IPS-NIHi7 (cell line): Measurements from ENCODE around the gene UNC119.

Experiments used
- DNase-seq: peaks from one replicate; pipeline ENCODE4 v3.0.0; 2012; ENCODE audit warnings: mixed read lengths; ENCODE audit errors: extremely low spot score

UNC119 gene

GRCh38 chr17:28544402-28545140 is 7.9 kb downstream of the UNC119 start:
- DNase-seq, result no peak

GRCh38 chr17:28541439-28541838 is 11.0 kb downstream of the UNC119 start:
- DNase-seq, result no peak

- no peak for DNase-seq
These were observed 12.2 kb downstream of the UNC119 start for GRCh38 chr17:28540231-28540630.

GRCh38 chr17:28538296-28538895 is 14.0 kb downstream of the UNC119 start:
- no peak for DNase-seq

- no peak for DNase-seq
These were observed 15.2 kb downstream of the UNC119 start for GRCh38 chr17:28537219-28537610.

GRCh38 chr17:28536532-28537218 is 15.7 kb downstream of the UNC119 start:
- DNase-seq, result no peak

- no peak for DNase-seq
These were observed 17.6 kb downstream of the UNC119 start for GRCh38 chr17:28534740-28535375.

- no peak for DNase-seq
These were observed 19.2 kb downstream of the UNC119 start for GRCh38 chr17:28533091-28533807.

- DNase-seq, result no peak
These were observed 20.1 kb downstream of the UNC119 start for GRCh38 chr17:28532050-28532960.

GRCh38 chr17:28530926-28531325 is 21.5 kb downstream of the UNC119 start:
- DNase-seq, result no peak

- DNase-seq, result no peak
These were observed 22.2 kb downstream of the UNC119 start for GRCh38 chr17:28530250-28530649.

GRCh38 chr17:28529013-28529400 is 23.4 kb downstream of the UNC119 start:
- DNase-seq, result no peak

- no peak for DNase-seq
These were observed 24.0 kb downstream of the UNC119 start for GRCh38 chr17:28528327-28529012.

- no peak for DNase-seq
These were observed 24.6 kb downstream of the UNC119 start for GRCh38 chr17:28527859-28528258.

GRCh38 chr17:28527181-28527681 is 25.2 kb downstream of the UNC119 start:
- DNase-seq, result no peak

- no peak for DNase-seq
These were observed 26.0 kb downstream of the UNC119 start for GRCh38 chr17:28526381-28526780.

GRCh38 chr17:28524476-28525424 is 27.7 kb downstream of the UNC119 start:
- no peak for DNase-seq

- DNase-seq, result no peak
These were observed 28.5 kb downstream of the UNC119 start for GRCh38 chr17:28523876-28524275.

- no peak for DNase-seq
These were observed 29.2 kb downstream of the UNC119 start for GRCh38 chr17:28523186-28523585.
